ENCODE results near the gene BNIPL.

- TF ChIP-seq, protein P1, sequence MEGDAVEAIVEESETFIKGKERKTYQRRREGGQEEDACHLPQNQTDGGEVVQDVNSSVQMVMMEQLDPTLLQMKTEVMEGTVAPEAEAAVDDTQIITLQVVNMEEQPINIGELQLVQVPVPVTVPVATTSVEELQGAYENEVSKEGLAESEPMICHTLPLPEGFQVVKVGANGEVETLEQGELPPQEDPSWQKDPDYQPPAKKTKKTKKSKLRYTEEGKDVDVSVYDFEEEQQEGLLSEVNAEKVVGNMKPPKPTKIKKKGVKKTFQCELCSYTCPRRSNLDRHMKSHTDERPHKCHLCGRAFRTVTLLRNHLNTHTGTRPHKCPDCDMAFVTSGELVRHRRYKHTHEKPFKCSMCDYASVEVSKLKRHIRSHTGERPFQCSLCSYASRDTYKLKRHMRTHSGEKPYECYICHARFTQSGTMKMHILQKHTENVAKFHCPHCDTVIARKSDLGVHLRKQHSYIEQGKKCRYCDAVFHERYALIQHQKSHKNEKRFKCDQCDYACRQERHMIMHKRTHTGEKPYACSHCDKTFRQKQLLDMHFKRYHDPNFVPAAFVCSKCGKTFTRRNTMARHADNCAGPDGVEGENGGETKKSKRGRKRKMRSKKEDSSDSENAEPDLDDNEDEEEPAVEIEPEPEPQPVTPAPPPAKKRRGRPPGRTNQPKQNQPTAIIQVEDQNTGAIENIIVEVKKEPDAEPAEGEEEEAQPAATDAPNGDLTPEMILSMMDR (IDR thresholded peaks at IDR 0.05), result no peak
- TF ChIP-seq POLR2A (IDR thresholded peaks at IDR 0.05), result no peak
Observed at GRCh38 chr1:150995460-150995859, 40.9 kb upstream of the BNIPL start.

Measured in adrenal gland (tissue), 5 donors.